Endothelial cell of umbilical vein (primary cell): ENCODE data around the gene SEBOX.

Source experiments
- CTCF ChIP-seq, 2 donors: IDR thresholded peaks; 1 replicate in 1 of 2; 2 replicates in 1 of 2; pipeline ENCODE4 v1.5.1; 2011; ENCODE audit warnings: low read length in 2 of 2, mild to moderate bottlenecking in 2 of 2, moderate library complexity in 2 of 2, control low read depth in 1 of 2, inconsistent platforms in 1 of 2, low read depth in 1 of 2; ENCODE audit not compliant: insufficient read depth in 1 of 2; ENCODE audit errors: extremely low read depth in 1 of 2
- EZH2 ChIP-seq: IDR thresholded peaks from 2 replicates; pipeline ENCODE4 v1.6.1; 2012; ENCODE audit warnings: borderline replicate concordance, low read depth, mild to moderate bottlenecking, moderate library complexity, low read length, inconsistent platforms; ENCODE audit not compliant: severe bottlenecking
- FOS ChIP-seq: IDR thresholded peaks from 2 replicates; pipeline ENCODE4 v1.6.1; 2011; ENCODE audit warnings: mild to moderate bottlenecking, low read length, moderate library complexity, borderline replicate concordance; ENCODE audit not compliant: insufficient read depth
- POLR2A ChIP-seq: IDR thresholded peaks from 2 replicates; pipeline ENCODE4 v1.6.1; 2012; ENCODE audit warnings: low read depth, mild to moderate bottlenecking, control low read depth, low read length

DNA sequence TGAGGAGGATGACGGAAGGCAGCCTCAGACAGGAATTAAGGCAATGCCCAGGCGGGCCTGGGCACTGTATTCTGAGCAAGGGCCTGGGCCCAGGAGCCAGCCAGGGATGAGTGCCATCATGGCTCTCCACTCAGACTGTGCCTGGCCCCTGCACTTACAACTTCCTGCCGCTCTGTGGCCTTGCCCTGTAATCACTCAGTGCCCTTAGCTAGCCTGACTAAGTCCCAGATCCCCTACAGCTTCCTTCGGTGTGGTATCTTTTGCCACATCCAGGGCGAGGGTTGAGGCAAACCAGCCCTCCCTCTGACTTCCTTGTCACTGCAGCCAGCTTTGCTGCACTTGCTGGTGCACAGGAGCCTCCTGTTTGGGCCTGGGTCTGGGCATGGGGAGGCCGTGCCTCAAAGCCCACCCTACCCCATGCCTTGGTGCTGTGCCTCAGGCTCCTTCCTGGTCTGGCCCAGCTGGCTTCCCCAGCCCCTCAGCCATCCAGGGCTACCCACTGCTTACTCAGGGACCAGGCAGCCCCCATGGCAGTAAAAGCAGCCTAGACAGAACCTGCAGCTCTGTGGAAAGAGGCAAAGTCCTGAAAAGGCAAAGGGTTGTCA, 31.7 kb upstream of the SEBOX start:
- TF ChIP-seq POLR2A (no peak), CTCF (IDR thresholded peaks at IDR 0.05; ENCODE audit: extremely low read depth in 1 of 2, insufficient read depth in 1 of 2, low read depth in 1 of 2, low read length in 2 of 2) (no peak), FOS (no peak), EZH2 (no peak)
